ENCODE data around the gene HSD17B11.
"Not testable (repeated sequence)": the region's sequence is repeated elsewhere in the genome, so short reads cannot be mapped to it uniquely, and the experiment has no call there.

HSD17B11 gene

GRCh38 chr4:87304745-87305432 is 86.1 kb downstream of the HSD17B11 start:
- peak in 1 of 2 experiments; percentile 5 for DNase-seq

DNA sequence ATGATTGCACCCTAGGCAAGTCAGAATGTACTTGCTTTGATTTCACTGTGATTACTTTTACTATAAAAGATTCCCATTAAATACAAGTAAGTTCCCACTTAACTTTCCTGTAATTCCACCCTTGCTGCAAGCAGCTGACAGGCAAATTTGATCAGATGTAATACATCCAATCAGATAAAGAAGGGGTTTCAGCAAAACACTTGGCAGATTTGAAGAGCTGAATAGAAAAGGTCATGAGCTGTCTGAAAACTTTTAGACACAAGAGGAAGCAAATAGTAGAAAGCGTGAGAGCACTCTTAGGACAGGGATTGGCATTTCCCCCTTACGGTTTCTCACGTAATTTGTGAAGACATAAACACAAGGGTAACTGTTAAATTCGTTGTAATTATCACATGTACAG is 91.1 kb downstream of the HSD17B11 start:
- no peak for DNase-seq

DNA sequence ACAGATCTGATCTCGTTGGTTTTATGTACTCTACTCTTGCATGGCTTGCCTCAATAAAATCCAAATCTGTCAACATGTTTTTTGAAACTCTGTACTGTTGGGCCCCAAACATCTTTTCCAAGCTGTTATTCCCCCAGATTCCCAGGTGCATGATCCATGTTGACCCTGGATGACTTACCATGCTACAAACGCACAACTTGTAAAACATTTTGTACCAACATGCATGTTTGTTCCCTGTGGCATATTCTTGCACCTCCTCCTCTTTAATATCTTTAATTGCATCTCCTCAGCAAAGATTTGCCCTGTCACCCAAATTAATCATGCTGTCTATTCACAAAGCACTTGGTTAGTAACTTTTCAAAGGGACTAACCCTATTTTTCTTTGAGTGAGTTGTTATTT is 92.6 kb downstream of the HSD17B11 start:
- DNase-seq: no peak

GRCh38 chr4:87294911-87295310 is 96.1 kb downstream of the HSD17B11 start:
- not testable (repeated sequence) for DNase-seq

DNA sequence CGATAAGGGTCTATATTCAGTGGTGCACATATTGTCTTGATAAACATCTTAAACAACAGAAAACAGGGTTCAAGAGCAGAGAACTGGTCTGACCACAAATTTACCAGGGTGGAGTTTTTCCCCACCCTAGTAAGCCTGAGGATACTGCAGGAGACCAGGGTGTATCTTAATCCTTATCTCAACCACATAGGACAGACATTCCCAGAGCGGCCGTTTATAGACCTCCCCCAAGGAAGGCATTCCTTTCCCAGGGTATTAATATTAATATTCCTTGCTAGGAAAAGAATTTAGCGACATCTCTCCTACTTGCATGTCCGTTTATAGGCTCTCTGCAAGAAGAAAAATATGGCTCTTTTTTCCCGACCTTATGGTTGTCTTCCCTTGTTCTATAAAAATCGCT is 97.1 kb downstream of the HSD17B11 start:
- DNase-seq: not testable (repeated sequence)

GRCh38 chr4:87286970-87287369 is 104.0 kb downstream of the HSD17B11 start:
- no peak for DNase-seq

Data from NCI-H524 (cell line).